HG03097 (cell line): ENCODE data around the gene PDE11A.
"Not testable (repeated sequence)": the region's sequence is repeated elsewhere in the genome, so short reads cannot be mapped to it uniquely, and the experiment has no call there.

ENCODE experiments used
- ATAC-seq: cut with Tn5 transposase; IDR thresholded peaks from one replicate; pipeline ENCODE4 v1.9.1; 2021; ENCODE audit not compliant: unreplicated experiment, low FRiP score

PDE11A gene

GRCh38 chr2:177830881-177831386 lies 241.6 kb downstream of the PDE11A start:
- ATAC-seq = no peak

GRCh38 chr2:177828557-177828956 lies 244.0 kb downstream of the PDE11A start:
- ATAC-seq = no peak

GRCh38 chr2:177826897-177827296 lies 245.7 kb downstream of the PDE11A start:
- no peak for ATAC-seq

GRCh38 chr2:177822941-177823340 lies 249.6 kb downstream of the PDE11A start:
- no peak for ATAC-seq

GRCh38 chr2:177818412-177818811 lies 254.2 kb downstream of the PDE11A start:
- no peak for ATAC-seq

GRCh38 chr2:177817300-177817699 lies 255.3 kb downstream of the PDE11A start:
- no peak for ATAC-seq

GRCh38 chr2:177816766-177817165 lies 255.8 kb downstream of the PDE11A start:
- no peak for ATAC-seq

- ATAC-seq = no peak
Observed at GRCh38 chr2:177812713-177813396, 259.7 kb downstream of the PDE11A start.

GRCh38 chr2:177810906-177811305 lies 261.7 kb downstream of the PDE11A start:
- ATAC-seq = no peak

GRCh38 chr2:177808984-177809809 lies 263.4 kb downstream of the PDE11A start:
- no peak for ATAC-seq

GRCh38 chr2:177806025-177806424 lies 266.6 kb downstream of the PDE11A start:
- ATAC-seq = no peak

GRCh38 chr2:177799531-177799930 lies 273.0 kb downstream of the PDE11A start:
- ATAC-seq = no peak

GRCh38 chr2:177797808-177798207 lies 274.8 kb downstream of the PDE11A start:
- ATAC-seq = no peak

- ATAC-seq = no peak
Observed at GRCh38 chr2:177796654-177797415, 275.7 kb downstream of the PDE11A start.

GRCh38 chr2:177796011-177796410 lies 276.6 kb downstream of the PDE11A start:
- ATAC-seq = no peak

GRCh38 chr2:177785143-177785542 lies 287.4 kb downstream of the PDE11A start:
- ATAC-seq = not testable (repeated sequence)

- ATAC-seq = no peak
Observed at GRCh38 chr2:177784745-177785067, 287.9 kb downstream of the PDE11A start.

GRCh38 chr2:177783835-177784744 lies 288.5 kb downstream of the PDE11A start:
- ATAC-seq = no peak

GRCh38 chr2:177783091-177783490 lies 289.5 kb downstream of the PDE11A start:
- ATAC-seq = no peak

- ATAC-seq = no peak
Observed at GRCh38 chr2:177782613-177783012, 290.0 kb downstream of the PDE11A start.
